ENCODE results near the gene ARID3A.
A peak's percentile ranks its signal among the peaks of the same experiment; 100 is the strongest.

ARID3A gene

DNA sequence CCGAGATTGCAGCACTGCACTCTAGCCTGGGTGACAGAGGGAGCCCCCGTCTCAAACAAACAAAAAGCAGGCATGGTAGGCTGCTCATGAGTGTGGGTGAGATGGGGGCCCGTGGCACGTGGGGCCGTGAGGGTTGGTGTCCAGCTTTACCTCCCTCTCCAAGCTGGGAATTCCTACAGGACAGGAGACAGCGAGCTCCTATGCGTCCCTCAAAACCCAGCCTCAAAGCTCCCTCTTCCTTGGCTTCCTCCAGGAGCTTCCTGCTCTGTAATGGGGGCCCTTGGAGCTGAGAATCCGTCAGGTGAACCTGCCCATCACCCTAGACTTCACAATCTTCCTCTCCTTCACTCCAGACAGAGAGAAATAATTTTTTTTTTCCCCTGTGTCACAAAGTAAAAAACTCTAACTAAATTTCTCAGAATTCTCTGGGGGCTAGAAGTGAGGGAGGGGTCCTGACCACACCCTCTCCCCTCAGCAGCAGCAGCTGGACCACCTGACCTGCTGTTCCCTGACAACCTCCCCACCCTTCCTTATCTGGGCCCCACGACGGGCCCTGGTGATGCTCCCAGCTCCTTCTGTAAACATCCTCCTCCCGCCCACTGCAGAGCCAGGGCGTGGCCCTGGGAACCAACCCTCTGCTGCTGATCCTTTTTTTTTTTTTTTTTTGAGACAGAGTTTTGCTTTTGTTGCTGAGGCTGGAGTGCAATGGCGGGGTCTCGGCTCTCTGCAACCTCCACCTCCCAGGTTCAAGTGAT lies 36.2 kb downstream of the ARID3A start:
- no peak for DNase-seq (ENCODE audit: low read depth in 3 of 3)

DNA sequence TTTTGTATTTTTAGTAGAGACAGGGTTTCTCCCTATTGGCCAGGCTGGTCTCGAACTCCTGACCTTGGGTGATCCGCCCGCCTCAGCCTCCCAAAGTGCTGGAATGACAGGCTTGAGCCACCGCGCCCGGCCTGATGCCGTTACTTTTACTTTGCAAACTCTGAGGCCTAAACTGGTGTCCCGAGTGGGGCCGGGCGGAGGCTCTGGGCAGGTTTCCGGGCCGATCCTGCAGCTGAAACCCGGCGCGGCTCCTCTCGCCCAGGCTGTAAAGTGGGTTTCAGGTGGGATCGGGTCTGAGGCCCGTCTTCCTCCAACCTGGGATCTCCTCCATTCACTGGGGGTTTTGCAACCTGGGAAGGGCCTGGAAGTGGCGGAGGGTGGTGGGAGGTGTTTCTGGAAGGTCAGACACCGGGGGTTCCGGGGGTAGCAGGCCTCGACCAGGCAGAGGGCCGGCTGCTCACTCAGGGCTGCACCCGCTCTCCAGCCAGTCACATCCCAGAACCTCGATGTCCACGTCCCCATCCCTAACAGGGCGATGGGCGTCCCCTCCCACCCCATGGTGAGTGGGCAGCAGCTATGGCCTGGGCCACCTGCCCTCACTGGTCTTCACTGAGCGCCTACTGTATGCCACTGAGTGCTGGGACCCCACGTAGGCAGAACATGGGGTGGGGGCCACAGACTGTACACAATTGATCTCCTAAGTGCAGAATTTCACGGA lies 37.0 kb downstream of the ARID3A start:
- DNase-seq (ENCODE audit: low read depth in 3 of 3), result no peak

DNA sequence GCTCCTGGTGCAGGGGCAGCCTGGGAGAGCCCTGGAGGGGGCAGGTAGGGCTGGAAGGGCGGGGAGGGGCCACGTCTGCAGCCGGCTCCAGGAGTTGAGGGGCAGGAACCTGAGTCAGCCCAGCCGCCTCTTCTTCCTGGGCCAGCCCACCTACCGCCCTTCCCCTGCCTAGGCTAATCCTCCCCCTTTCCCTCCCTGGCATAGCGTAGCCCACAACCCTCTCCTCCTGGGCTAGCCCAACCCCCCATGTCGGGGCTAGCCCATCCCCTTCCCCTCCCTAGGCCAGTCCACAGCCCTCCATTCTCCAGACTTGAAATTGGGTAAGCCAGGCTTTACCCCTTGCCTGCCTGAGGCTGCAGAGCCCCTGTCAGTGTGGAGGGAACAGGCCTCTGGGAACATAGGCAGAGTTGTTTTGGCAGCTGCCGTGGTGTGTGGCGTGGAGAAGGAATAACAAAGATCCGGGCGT lies 37.7 kb downstream of the ARID3A start:
- DNase-seq (ENCODE audit: low read depth in 3 of 3), result no peak

DNA sequence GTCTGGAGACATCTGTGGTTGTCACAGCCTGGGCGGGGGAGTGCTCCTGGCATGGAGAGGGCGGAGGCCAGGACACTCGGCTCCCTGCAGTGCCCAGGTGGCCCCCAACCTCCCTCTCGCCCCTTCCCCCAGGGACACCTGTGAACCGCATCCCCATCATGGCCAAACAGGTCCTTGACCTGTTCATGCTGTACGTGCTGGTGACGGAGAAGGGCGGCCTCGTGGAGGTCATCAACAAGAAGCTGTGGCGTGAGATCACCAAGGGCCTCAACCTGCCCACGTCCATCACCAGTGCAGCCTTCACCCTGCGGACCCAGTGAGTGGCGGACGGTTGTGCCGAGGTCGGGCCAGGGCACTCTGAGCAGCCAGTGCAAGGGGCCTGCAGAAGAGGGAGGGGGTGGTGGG lies 38.3 kb downstream of the ARID3A start:
- no peak for DNase-seq (ENCODE audit: low read depth in 3 of 3)

DNA sequence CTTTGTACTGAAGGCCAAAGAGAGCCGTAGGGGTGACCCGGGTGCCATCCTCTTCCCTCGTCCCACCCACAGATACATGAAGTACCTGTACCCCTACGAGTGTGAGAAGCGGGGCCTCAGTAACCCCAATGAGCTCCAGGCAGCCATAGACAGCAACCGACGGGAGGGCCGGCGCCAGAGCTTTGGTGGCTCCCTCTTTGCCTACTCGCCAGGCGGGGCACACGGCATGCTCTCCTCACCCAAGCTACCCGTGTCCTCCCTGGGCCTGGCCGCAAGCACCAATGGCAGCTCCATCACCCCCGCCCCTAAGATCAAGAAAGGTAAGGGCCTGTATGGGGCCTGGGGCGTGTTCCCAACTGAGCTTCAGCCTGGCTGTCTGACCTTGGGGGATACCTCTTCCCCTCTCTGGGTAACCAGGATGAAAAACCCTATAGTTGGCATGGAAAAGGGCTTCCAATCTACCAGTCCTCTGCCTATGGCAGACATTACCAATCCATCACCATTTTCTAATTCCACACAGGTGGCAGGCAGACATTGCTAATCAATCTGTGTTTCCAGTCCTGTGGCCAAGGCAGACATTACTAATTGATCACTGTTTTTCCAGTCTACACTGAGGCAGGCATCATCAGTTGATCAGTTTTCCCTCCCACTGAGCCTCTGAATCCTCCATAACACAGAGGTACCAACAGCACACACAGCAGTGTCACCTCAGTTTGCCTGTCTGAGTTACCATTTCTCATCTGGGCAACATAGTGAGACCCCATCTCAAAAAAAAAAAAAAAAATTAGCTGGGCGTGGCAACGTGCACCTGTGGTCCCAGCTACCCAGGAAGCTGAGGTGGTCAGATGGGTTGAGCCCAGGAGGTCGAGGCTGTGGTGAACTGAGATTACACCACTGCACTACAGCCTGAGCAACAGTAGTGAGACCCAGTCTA lies 39.2 kb downstream of the ARID3A start:
- DNase-seq (ENCODE audit: low read depth in 3 of 3), result no peak

DNA sequence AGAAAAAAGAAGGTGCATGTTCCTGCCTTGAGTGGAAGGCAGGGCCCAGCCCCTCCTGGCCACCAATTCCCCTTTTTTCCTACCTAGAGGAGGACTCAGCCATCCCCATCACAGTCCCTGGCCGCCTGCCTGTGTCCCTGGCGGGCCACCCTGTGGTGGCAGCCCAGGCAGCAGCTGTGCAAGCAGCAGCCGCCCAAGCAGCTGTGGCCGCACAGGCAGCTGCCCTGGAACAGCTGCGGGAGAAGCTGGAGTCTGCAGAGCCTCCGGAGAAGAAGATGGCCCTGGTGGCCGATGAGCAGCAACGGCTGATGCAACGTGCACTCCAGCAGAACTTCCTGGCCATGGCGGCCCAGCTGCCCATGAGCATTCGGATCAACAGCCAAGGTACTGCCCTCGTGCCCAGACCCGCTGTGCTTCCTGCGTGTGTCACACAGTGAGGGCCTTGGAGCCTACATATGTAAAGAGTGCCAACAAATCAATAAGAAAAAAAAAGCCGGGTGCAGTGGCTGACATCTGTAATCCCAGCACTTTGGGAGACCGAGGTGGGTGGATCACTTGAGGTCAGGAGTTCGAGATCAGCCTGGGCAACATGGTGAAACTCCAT lies 40.8 kb downstream of the ARID3A start:
- DNase-seq (ENCODE audit: low read depth in 3 of 3), result no peak

DNA sequence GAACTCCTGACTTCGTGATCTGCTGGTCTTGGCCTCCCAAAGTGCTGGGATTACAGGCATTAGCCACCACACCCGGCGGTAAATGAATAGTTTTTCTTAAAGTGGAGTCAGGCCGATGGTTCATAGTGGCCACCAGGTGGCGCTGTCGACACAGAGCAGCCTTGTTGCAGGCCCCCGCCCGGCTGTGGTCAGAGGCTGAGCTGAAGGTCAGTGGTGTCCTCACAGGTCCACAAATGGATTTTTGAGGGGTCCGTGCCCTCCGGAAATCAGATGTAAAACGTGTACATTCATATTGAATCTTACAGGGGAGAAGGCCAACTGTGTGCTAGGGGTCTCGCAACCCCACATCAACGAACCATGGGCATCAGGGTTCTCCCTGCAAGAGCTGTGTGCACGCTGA lies 44.9 kb downstream of the ARID3A start:
- no peak for DNase-seq (ENCODE audit: low read depth in 3 of 3)

DNA sequence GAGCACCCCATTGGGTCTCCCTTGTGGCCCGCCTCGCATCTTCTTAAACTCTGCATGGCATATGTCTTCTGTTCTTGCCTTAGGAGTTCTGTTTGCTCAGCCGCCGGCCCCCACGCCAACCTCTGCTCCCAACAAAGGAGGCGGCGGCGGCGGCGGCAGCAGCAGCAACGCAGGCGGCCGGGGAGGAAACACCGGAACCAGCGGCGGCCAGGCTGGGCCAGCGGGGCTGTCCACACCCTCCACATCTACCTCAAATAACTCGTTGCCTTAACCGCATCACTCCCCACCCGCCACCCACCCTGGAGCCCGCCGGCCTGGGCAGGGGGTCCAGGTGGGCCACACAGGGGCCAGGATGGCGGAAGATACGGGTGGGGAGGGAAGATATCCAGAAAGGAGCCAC lies 46.0 kb downstream of the ARID3A start:
- no peak for DNase-seq (ENCODE audit: low read depth in 3 of 3)

DNA sequence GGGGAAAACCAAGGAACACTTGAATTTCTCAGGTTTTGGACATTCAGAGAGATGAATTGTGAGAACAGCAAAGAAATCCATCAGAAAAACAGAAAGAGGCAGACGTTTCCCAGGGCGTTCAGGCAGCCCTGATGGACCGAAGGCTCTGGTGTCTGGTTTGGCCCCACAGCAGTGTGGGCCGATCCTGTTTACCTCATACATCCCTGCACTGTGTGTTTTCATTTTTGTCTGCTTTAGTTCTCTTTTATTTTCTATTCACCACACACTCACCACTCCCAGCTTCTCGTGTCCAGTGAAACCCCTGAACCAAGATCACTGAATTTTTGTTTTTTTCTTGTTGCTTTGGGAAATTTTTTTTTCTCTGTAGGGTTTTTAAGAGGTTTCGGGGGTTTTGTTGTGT lies 46.4 kb downstream of the ARID3A start:
- no peak for DNase-seq (ENCODE audit: low read depth in 3 of 3)

DNA sequence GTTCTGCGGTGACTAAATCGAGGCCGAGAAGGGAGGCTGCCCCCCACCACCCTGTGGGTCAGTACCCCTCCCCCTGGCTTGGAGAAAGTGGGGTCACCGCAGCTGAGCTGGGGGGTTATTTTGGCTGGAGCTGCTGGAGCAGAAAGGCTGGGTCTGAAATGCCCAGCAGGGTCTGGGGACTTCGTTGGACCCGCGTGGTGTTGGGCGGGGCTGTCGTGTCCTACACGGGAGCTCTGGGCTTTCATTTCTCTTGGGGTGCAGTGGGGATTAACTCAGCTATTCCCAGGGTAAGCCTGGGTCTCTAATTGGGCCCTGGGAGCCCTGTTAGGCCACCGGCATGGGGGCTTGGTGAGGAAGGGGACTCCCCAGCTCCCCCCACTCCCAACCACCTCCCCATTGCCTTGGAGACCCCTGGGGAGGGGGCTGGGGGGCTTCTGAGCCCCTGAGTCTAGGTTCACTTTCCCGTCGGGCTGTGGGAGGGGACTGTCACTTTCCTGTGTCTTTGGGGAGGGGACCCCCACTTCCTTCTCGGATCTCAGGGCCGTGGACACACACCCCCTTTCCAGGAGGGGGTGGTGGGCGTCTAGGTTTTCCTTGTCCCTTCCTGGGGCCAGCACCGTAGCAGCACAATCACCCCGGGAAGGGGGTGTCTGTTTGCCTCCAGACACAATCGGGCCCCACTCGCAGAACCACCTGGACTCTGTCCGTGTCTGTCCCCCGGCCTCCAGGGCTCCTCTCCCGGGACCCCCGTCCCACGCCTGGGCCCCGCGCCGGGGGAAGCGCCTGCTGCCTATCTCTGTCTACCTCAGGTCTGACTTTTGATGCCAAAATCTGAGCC lies 48.1 kb downstream of the ARID3A start:
- no peak for DNase-seq (ENCODE audit: low read depth in 3 of 3)

DNA sequence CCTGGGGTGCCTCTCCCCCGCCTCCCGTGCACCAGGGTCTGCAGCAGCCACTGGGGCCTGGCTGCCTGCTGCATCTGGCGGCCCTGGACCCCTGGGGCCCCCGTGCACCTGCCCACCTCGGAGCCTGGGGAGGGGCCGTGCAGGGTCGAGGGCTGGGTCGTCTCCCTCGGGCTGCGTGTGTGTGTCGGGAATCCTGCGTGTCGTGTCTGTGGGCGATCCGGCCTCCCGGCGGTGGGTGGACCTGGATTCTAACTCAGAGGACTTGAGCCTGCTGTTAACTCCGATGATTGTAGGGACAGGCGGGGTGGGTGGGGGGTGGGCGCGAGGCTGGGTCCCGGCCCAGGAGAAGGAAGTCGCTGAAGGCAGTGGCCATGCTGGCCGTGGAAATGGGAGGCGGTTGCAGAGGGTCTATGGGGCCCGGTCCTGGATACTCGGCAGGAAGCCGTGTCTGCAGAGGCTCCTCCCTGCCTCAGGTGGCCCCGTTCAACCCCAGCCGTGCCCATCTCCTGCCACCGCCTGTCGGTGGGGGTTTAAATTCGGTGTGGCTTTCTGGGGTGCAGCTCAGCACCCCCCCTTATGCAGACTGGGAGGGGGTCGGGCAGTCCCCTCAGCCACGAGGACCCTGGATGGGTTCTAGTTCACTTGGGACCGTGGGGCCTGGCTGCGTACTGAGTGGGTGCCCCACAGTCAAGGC lies 48.9 kb downstream of the ARID3A start:
- no peak for DNase-seq (ENCODE audit: low read depth in 3 of 3)

DNA sequence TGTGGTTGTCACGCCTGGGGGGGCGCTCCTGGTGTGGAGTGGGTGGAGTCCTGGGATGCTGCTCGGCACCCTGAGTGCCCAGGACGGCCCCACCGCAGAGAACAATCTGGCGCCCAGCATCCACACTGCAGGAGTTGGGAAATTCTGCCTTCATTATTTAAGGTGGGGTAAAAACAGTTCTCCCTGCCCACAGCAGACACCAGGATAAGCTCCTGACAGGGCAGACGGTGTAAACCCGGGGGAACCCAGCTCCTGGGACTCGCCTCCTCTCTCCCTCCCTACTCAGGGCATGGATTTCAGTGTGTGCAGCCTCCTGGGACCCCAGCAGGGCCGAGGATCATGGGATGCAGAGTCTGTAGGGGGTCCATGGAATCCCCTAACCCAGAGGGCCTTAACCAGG lies 50.6 kb downstream of the ARID3A start:
- no peak for DNase-seq (ENCODE audit: low read depth in 3 of 3)

DNA sequence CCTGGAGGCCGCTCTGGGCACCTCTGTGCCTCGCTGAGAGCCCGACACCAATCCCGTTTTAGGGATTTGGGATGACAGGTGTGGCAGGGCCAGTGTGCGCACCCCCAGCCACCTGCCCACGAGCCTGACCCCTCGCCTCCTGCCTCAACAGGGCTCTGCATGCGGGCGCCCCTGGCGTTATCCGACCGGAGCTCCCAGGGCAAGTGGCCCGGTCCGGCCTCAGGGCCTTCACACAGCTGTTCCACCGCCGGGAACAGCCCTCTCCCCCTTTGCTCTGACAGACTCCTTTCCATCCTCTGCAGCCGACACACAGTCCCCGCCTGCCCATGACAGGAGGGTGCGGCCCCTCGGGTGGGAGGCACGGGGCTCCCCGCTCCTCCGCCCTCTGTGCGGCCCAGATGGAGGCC lies 51.2 kb downstream of the ARID3A start:
- DNase-seq (ENCODE audit: low read depth in 3 of 3), result no peak

DNA sequence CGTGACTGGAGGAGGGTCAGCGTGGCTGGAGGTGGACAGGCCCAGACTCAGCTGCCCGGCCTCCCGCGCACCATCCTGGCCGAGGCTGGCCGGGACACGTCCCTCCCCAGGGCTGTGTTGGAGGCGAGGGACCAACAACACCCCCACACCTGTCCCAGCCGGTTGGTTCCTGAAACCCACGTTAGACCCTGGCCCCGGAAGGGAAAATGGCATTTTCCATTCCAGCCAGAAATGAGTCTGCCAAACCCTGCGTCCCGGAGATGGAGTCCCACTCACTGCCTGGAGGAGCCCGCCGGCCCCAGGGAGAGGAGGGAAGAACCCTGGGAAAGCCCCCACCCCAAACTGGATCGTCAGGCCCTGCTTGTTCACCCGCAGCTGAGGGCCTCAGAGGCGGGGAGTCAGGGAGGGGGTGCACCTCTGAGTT lies 53.5 kb downstream of the ARID3A start:
- no peak for DNase-seq (ENCODE audit: low read depth in 3 of 3)

DNA sequence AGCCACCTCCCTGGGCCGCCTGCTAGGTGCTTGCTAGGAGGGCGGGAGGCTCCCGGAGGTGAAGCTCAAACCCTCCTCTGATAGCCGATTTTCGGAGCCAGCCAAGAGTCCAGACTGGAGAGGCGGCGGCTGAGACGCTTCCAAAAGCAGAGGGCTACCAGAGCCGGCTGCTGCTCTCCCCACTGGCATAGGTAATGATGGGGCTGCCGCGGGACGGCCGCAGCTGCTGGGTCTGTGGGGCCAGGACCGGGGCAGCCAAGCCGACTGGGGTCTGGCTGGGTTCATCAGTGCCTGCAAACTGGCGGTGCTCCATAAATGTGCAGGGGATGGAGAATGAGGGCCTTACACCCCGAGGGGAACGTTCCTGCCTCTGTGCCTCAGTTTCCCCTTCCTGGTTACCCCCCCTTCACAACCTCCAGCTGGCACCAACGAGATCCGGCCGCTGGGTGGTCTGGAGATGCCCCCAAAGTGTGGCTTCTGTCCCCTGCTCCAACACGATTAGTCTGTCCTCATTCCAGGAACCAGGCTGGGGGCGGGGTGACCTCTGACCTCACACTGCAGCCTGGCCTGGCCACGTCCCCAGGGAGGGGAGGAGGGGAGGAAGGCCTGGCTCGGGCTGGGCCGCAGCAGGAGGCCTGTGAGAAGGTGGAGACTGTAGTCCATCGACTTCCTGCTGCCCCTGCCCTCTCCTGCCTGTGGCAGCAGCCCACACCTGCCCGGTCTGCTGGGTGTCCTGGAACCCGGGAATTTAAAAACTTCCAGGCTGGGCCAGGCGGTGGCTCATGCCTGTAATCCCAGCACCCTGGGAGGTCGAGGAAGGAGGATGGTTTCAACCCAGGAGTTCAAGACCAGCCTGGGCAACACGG lies 54.5 kb downstream of the ARID3A start:
- no peak for DNase-seq (ENCODE audit: low read depth in 3 of 3)

DNA sequence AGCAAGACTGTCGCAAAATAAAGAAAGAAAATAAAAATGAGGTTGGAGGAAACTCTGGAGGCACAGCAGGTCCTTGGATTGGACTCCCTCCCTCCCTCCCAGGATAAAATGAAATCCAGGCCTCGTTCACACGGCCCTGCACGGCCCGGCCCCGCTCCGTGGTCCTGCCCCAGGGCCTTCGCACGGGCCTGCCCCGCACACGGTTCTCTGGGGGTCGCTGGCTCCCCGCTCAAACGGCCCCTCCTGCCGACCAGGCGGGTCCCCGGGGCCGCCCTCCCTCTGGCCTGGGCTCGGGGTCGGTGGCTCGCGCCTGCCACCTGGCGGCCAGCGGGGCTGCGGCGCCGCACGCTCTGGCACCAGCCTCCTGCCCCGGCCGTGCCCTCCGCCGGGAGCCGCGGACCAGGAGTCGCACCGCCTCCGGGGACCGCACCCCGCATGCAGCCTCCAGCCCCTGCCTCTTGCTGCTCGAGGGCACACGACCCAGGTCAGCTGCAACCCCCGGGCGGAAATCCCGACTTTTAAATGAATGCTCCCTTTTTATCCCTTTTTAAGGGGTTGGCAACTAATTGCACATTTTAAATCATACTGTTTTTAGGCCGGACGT lies 56.8 kb downstream of the ARID3A start:
- DNase-seq (ENCODE audit: low read depth in 3 of 3), result peak; percentile 48 to 69 (median 52)

DNA sequence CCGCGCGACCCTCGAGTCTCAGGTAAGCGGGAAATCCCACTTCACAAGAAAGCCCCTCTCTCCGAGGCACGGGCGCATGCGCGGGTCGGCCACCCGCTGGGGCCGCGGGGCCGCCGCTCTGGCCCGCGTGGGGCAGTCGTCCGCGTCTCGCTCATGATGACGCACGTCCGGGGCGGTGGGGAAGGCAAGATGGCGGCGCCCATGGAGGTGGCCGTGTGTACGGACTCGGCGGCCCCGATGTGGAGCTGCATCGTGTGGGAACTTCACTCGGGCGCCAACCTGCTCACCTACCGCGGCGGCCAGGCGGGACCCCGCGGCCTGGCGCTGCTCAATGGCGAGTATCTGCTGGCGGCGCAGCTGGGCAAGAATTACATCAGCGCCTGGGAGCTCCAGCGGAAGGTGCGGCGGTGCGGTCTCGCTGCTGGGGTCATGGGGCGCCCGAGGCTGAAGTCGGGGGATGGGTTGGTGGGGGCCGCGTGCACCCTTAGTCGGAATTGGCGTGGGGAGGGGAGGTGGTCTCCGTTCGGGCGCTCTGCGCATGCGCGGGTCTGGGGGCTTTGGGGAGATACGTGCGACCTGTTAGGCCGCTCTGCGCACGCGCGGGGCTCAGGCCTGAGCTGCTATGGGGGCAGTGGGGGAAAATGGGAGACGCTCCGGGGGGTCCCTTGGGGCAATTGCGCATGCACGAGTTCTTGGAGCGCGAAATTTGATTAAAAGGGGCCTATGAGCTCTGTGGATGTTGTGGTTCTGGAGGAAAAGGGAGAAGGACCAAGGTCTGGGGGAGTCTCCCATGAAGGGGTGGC lies 58.5 kb downstream of the ARID3A start, which contains the start of gene WDR18:
TSS of gene WDR18 (plus strand) at position 181 of the 803 bp plus-strand sequence. CDS start at position 190, 9 bp downstream.
- DNase-seq (ENCODE audit: low read depth in 3 of 3), result peak; percentile 82 to 91 (median 87)

DNA sequence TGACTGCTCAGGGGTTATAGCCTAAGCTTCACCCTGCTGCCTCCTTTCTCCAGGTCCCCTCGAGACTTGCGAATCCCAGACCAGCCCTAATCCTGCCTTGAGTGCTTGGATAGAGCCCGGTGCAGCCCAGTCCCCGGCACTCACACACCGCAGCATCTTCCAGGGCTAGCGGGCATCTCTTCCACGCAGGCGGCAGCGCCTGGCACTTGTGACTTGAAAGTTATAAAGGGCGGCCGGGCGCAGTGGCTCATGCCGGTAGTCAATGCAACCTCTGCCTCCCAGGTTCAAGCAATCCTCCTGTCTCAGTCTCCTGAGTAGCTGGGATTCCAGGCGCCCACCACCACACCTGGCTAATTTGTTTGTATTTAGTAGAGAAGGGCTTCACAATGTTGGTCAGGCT lies 60.2 kb downstream of the ARID3A start:
- DNase-seq (ENCODE audit: low read depth in 3 of 3), result no peak

Data from stimulated activated CD4-positive, alpha-beta T cell treated with anti-CD3 and anti-CD28 coated beads, TNF-alpha, amount 100 ng/mL, for 48 hours (primary cell).